HG03060 (cell line): Measurements from ENCODE around the gene SPTLC1.
"Not testable (repeated sequence)": the region's sequence is repeated elsewhere in the genome, so short reads cannot be mapped to it uniquely, and the experiment has no call there.

Experiments used
- ATAC-seq: cut with Tn5 transposase; IDR thresholded peaks from one replicate; pipeline ENCODE4 v1.9.1; 2021; ENCODE audit warnings: low read depth, moderate number of reproducible peaks; ENCODE audit not compliant: unreplicated experiment

Gene SPTLC1

GRCh38 chr9:92141144-92142129 is 26.2 kb upstream of the SPTLC1 start:
- no peak for ATAC-seq

DNA sequence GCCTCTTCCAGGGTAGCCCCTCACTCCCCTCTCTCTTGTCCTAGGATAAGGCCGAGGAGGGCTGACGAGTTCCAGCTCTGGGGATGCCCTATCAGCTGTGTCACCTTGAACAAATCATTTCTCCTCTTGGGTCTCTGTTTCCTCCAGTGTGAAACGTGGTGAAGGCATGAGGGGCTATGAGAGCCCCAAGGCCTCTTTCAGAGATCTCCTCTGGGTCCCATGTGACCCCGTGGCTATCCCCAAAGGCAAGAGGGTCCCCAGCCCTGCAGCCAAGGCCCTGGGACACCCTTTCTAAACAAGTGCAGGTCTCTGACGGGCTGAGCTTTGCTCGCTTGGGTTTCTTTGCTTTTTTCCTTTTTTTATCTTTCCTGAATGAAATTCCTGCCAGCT is 25.5 kb upstream of the SPTLC1 start:
- no peak for ATAC-seq

GRCh38 chr9:92140074-92140753 is 25.0 kb upstream of the SPTLC1 start:
- ATAC-seq, result no peak

DNA sequence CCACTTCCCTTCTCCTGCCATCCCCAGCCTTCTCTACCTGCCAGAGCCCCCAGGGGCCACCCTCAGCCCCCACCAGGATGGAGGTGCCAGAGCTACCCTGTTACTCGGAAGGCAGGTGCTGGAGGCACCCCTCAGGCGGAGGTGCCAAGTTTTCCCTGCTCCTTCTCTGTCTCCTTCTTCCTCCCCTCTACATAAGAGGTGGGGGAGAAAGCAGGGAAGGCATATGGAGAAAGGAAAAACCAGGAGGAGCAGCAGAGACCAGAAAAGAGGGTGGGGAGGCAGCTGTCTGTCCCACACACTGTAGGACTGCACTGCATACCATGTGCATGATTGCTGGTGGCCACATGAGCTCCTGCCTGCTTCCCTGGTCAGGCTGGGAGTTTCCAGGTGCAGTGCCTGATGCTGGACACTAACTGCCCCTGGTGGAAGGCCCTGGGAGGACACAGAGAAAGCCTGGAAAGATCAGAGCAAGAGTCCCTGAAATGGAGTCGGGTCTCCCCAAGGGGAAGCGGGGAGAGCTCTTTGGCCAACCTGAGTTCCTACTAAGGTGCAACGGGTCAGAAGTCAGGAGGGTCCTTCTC is 23.8 kb upstream of the SPTLC1 start:
- not testable (repeated sequence) for ATAC-seq

GRCh38 chr9:92138157-92138959 is 23.1 kb upstream of the SPTLC1 start:
- no peak for ATAC-seq

DNA sequence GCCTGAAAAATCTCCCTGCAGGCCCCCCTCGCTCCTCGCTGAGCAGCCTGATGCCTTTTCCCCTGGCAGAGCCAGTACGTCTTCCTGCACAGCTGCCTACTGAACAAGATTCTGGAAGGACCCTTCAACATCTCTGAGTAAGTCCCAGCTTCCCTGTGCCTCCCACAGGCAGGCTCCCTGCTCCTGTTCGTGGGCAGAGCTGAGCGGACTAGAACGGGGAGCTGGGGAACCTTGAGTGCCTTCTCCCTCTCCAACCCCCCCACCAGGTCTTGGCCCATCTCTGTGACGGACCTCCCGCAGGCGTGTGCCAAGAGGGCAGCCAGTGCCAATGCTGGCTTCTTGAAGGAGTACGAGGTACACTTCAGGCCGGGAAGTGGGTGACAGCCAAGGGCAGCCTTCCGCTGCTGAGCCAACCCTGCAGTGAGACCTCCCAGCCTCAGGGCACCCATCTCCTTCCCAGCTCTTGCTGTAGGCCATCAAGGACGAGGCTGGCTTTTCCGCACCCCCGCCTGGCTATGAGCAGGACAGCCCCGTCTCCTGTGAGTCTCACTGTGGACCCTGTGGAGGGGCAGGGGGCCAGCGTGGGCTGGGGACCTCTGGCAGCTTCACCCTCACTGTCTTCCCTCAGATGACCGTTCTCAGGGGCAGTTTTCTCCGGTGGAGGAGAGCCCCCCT is 21.1 kb upstream of the SPTLC1 start:
- no peak for ATAC-seq

DNA sequence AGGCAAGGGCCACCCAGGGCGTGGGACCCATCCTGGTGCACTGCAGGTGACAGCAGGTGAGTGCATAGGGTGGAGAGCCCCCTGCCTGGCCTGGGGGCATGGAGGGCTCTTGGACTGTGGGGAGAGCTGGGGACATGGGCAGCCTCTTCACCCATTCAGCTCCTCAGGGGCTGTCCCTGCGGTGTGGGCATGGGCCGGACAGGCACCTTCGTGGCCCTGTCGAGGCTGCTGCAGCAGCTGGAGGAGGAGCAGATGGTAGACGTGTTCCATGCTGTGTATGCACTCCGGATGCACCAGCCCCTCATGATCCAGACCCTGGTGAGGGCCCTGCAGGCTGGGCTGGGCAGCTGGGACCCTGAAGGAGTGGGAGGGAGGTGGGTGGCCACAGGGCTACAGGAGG is 20.4 kb upstream of the SPTLC1 start:
- no peak for ATAC-seq

DNA sequence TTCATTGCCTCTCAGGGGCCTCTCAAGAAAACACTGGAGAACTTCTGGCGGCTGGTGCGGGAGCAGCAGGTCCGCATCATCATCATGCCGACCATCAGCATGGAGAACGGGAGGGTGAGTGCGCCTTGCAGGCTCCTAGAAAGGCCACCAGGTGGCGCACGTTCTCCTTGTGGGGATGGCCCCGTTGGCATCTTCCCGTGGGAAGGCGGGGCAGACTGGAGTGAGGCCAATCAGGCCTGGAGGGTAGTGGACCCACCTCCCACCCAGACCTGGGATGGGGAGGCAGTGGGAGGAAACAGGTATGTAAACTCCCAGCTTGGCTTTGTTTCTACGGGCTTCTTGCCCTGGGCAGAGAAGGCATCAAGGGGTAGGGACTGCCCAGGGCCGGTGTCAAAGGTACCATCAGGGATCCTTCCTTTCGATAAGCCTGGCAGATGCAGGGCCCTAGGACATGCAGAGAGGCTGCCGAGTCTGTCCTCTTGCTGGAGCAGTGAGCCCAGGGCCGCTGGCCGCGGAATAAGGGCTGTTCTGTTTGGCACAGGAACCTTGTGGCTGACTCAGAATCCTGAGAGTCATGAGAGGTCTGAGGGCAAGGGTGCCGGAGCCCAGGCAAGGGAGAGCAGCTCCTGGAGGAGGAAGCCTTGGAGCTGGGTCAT is 18.9 kb upstream of the SPTLC1 start:
- no peak for ATAC-seq

- ATAC-seq, result not testable (repeated sequence)
Measured at GRCh38 chr9:92132913-92133312, 17.7 kb upstream of the SPTLC1 start.

DNA sequence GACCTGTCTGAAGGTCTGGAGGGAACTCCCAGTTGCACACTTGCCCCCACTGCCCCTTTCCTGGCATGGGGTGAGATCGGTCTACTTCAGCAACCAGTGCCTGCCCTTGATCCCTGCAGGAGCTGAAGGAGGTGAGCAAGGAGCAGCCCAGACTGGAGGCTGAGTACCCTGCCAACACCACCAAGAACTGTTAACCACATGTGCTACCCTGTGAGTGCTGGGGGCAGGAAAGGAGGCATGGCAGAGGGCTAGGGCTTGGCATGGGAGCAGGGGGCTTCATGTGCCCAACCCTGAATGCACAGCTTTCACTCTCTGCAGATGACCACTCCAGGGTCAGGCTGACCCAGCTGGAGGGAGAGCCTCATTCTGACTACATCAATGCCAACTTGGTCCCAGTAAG is 17.3 kb upstream of the SPTLC1 start:
- ATAC-seq, result no peak

DNA sequence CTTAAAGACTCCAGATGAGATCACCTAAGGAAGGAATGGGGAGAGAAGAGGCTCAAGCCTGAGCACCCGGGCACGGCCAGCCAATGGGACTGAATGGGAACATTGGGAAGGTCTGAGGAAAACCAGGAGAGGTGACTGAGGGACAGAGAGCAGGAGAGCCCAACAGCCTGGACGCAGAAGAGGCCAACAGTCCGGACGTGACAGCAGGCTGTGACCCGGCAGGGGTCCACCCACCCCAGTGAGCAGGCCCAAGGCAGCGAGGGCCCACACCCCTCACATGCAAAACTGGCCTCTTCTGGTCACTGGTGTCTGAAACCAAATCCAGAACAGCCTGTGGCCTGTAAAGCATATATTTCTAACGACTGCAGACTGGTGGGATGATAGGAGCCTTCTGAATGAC is 7.6 kb upstream of the SPTLC1 start:
- ATAC-seq, result no peak

- ATAC-seq, result no peak
Measured at GRCh38 chr9:92122061-92122460, 6.8 kb upstream of the SPTLC1 start.

DNA sequence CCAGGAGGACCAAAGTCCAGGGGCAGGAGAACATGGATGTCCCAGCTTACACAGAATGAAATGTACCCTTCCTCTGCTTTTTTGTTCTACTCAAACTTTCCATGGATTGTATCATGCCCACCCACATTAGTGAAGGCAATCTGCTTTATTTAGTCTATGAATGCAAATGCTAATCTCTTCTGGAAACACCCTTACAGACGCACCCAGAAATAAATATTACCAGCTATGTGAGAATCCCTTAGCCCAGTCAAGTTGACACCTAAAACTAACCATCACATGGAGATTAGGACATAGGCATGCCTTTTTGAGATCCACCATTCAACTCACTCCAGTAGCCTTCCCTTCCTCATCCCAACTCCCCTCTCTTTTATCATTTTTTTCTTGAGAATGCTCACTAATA is 6.1 kb upstream of the SPTLC1 start:
- ATAC-seq, result no peak

DNA sequence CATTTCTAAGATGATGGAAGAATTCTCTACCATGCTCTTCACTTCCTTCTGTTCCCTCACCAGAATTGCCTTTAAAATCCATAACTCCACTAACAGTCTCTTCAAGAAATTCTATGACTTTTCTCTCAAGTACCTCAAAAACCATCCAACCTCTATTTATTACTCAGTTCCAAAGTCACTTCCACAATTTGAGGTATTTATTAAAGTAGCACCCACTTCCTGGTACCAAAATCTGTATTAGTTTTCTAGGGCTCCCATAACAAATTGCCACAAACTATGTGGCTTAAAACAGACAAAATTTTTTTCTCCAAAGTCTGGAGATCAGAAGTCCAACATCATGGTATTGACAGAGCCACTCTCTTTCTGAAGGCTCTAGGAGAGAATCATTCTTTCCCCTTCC is 4.9 kb upstream of the SPTLC1 start:
- ATAC-seq, result no peak

DNA sequence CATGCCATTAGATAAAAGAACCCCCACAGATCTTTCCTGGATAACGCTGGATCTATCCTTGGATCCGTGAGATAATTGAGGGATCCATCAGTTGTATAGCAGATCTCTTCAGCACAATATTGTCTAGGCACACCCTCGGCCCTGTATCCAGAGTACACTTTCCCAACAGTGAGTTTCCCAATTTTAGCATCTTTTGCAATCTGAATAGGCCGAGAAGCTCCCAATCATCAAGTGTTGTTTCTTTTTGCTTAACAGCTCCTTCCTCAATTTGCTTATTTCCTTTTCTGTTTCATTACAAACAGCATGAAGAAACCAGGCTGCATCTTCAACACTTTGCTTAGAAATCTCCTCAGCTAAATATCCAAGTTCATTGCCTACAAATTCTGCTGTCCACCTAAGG is 4.4 kb upstream of the SPTLC1 start:
- no peak for ATAC-seq

GRCh38 chr9:92108122-92108521 is 7.1 kb downstream of the SPTLC1 start:
- no peak for ATAC-seq

GRCh38 chr9:92105446-92106225 is 9.6 kb downstream of the SPTLC1 start:
- not testable (repeated sequence) for ATAC-seq

- not testable (repeated sequence) for ATAC-seq
Measured at GRCh38 chr9:92103601-92104000, 11.6 kb downstream of the SPTLC1 start.
